Activated CD8-positive, alpha-beta memory T cell treated with anti-CD3 and anti-CD28 coated beads for 1 hour (primary cell): Measurements from ENCODE around the gene RNU6-8.
A peak's percentile ranks its signal among the peaks of the same experiment; 100 is the strongest.

Experiments used
- DNase-seq, 2 donors: peaks; one replicate each; pipeline ENCODE4 v3.0.0-alpha.2; 2020; ENCODE audit warnings: low read depth in 1 of 2; ENCODE audit errors: extremely low read depth in 1 of 2

The RNU6-8 gene

GRCh38 chr14:32202998-32203882 is at the start of gene RNU6-8:
RNU6-8 (minus strand) TSS chr14:32203269.
- DNase-seq, result peak; percentile 62 to 78

- peak in 1 of 2 donors; percentile 1 for DNase-seq
Observed at GRCh38 chr14:32252030-32252670, 49.1 kb upstream of the RNU6-8 start.

- no peak for DNase-seq
Observed at GRCh38 chr14:32251530-32251929, 48.5 kb upstream of the RNU6-8 start.

DNA sequence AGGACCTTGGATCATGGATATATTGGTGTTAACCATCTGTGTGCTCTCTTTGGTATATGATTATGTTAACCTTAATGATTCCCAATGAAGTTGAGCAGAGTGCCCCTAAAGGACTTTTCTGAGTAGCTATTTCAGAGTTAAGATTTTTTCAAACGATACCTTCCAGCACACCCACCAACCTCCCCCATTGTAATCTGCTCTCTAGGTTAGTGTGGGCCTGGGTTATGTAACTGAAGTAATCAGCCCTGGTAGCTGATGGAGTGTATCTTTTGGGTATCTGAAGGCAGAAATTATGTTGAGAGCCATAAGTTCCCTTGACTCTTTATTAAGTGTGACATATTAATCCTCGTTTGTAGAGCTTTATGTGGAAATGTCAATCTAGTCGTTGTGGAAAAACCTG is 47.6 kb upstream of the RNU6-8 start:
- DNase-seq, result no peak

DNA sequence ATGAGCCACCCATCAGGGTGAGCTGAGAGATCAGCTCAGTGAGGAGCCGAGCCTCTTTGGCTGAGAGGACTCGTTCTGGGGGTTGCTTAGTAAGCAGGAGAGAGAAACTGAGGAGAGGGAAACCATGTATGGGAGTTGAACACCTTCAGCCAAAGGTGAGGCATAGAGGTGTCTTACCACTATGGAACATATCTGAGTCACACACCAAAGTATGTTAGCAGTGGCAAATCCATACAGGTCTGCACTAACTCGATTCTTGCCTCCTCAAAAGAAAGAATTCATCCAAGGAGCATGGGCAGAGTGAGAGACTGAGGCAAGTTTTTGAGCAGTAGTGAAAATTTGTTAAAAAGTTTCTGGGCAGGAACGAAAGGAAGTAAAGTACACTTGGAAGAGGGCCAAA is 46.7 kb upstream of the RNU6-8 start:
- DNase-seq, result no peak

DNA sequence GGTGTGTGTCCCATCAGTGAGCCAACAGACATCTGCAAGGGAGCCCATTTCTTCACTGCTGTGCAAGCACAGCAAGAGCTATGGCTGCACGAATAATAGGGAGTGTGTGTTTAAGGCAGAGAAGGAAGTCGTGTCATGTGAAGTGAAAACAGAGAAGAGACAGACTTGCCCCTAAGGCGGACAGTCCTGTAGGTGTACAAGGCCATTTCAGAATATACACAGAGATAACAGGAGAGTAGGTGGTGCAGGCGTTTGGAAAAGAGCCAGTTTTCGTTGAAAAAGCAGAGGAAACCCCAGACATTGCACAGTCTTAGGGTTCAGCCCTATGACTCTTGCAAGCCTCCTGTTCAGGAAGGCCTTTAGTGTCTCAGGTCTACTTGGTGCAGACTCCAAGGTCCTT is 46.3 kb upstream of the RNU6-8 start:
- no peak for DNase-seq

- no peak for DNase-seq
Observed at GRCh38 chr14:32246751-32247150, 43.7 kb upstream of the RNU6-8 start.

DNA sequence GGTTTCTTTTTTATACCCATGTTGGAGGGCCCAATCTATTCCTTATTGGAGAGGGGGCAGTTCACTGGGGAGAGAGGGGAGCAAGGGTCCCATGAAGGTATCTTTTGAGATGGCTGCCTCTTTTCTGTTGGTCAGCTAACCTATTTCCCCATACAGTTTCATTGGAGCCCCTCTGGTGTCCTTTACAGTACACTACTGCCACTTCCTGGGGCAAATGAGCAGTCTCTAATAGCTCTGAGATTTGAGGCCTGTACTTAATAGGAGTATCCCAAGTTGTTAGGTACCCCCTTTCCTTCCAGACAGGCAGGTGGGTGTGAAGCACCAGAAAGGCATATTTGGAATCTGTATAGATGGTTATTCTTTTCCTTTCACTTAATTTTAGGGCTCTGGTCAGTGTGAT is 41.3 kb upstream of the RNU6-8 start:
- no peak for DNase-seq

DNA sequence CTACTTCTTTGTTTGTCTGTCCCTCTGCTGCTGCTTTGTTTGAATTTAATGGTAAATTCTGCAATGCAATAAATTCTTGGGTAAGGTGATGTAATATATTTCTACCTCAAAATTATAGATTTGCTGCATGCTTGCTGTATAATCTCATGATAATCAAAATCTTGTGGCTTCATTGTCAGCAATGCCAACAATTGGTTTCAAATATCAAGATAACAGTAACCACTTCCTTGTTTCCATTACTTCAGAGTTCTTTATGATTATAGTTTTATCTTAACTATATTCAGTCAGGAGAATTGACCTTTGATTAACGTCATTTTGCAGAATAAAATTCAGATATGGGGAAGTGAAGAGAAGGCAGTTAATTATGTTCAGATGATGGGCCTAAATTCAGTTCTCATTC is 30.2 kb upstream of the RNU6-8 start:
- no peak for DNase-seq

DNA sequence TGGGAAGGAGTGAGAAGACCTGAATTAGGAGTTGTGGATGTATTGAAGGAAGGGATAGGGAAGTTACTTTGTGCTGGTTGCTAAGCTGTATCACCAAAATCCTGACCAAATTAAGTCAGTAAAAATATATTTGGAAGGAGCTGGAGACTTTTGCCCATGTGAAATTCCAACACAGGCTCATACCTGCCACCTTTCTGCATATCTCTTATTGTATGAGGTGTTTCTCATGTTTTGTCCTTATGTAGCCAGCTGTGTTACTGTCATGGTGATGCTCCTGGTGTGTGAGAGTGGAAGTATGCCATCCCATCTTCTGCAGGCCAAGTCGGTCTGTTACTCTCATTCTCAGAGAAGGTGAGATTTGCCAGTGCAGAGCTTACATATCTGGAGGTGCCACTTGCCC is 29.4 kb upstream of the RNU6-8 start:
- no peak for DNase-seq

DNA sequence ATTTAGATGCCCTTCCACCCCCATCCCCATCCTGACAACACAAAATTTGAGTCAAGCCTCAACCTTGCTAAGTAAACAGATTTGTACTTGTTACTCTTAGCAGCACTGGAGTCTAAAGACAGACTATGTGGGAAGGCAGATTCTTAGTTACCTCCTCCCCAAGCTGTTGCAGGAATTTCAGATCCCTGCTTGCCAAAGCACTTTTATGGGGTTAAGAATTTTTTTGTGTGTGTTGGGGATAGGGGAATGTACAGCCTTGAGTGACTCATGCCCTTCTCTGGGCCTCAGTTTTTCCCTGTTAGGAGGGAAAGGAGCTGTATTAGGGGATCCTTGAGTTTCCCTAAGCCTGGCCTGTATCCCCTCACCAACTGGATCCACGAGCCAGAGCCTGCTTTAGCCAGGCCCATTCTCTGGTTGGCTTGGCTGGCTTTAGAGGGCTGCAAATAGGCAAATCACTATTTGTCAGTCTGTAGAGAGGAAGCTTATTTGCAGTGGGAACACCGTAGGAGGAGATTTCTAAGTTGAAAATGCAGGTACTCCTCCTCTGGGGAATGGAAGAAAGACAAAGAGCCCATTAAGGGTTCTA is 27.7 kb upstream of the RNU6-8 start:
- no peak for DNase-seq

DNA sequence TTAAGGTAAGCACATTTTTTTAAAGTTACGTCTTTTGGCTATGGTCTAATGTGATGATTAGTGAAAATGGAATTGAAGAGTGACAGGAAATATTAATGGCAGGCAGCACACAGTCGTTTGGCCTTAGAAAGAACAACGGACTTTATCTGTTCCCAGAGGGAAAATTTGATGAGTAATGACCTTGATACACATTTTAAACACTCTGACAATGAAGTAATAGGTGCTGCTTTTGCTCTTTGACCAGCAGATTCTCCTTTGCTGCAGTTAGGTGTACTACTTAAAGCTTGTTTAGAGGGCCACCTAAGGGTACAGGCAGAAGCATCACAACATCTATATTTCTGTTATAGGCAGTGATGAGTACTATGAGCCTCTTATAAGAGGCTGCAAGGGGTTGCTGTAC is 27.1 kb upstream of the RNU6-8 start:
- DNase-seq, result no peak

DNA sequence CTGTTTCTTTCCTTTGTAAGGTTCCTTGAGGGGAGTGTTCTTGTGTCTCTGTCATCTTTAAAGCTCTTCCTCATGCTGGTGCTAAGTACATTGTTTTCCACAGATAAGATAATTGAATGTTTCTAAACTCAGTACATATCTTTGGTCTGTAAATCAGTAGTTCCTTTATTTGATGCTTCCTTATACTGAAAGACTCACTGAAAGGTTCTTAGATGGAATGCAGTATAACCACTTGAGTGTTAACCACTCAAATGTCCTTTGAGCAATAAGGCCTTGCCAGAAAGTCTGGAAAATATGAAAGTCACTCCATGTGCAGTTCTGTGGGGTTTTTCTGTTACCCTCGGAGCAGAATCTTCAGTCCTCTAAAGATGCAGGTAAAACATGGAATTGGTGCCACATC is 23.0 kb upstream of the RNU6-8 start:
- DNase-seq, result no peak

GRCh38 chr14:32225378-32225920 is 22.4 kb upstream of the RNU6-8 start:
- DNase-seq, result no peak

- no peak for DNase-seq
Observed at GRCh38 chr14:32224737-32225377, 21.8 kb upstream of the RNU6-8 start.

DNA sequence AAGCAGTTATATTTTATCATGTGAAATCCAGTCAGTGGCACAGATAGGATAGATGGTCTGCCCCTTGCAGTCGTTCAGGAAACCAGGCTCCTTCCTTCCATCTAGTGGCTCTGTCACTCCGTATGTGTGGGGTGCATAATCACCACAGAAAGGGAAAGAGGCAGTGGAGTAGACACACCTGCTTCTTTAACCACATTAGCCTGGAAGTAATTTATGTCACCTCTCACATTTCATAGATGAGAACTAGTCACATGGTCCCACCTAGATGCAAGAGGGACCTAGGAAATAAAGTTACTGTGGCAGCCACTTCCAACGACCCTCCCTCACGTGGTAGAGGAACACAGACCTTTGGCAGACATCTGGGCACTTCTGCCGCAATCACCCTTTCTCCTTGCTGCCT is 14.2 kb upstream of the RNU6-8 start:
- no peak for DNase-seq

- DNase-seq, result no peak
Observed at GRCh38 chr14:32212833-32213232, 9.8 kb upstream of the RNU6-8 start.

DNA sequence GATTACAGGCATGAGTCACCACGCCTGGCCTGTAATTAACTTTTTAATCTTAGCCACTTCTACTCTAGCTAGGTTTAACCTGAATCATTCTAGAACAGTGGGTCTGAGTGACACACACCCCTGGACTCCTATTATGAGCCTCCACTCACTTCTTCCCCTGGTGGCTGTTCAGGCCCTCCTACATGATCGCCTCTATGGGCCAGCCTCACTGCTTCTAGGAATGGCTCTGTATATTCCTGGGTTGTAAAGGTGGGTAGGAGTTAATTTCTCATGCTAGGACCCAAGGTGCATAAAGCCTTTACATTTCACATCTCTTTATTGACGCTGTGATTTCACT is 8.0 kb upstream of the RNU6-8 start:
- DNase-seq, result no peak

DNA sequence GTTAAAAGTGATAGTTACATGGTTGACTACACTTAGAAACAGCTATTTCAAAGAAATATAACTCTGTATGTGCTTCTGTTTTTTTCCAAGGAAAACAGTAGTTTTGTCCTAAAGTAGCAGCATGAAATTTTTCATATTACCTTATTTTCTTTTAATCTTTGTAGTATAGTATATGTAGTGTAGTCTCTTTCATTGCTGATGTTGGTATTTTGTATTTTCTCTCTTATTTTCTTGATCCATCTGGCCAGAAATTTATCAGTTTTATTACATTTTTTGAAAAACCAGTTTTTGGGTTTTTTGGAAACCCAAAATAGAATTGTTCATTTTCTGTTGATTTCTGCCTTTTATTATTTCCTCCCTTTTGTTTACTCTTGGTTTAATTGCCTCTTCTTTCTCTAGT is 6.4 kb upstream of the RNU6-8 start:
- DNase-seq, result no peak

- DNase-seq, result no peak
Observed at GRCh38 chr14:32208490-32208889, 5.4 kb upstream of the RNU6-8 start.

DNA sequence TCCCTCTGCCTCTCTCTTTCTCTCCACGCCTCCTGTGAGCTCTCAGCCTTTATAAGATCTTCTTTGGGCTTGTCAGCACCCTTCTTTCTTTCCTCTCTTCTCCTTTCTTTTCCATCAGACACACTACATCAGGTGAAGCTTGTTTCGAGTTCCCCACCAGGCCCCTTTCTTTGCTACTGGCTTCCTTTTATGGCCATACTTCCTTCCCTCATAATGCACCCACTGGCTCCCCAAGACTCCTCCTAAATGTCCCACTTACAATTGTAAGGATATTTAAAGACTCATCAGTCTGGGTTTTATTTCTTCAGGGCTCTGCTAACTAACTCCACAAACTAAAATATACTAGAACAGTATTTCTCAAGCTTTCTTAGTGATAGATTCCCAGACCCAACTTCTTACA is 3.5 kb upstream of the RNU6-8 start:
- DNase-seq, result no peak
